NCI-H774 (cell line): ENCODE results near the gene EIF2B5.
"Not testable (repeated sequence)": the region's sequence is repeated elsewhere in the genome, so short reads cannot be mapped to it uniquely, and the experiment has no call there.

Source experiments
- DNase-seq: peaks from one replicate; lab custom pipeline; 2025; lab: John Stamatoyannopoulos, UW

Gene EIF2B5

GRCh38 chr3:184145751-184146270 is 10.7 kb downstream of the EIF2B5 start:
- DNase-seq = no peak

GRCh38 chr3:184148076-184148475 is 12.9 kb downstream of the EIF2B5 start:
- no peak for DNase-seq

GRCh38 chr3:184149123-184149522 is 14.0 kb downstream of the EIF2B5 start:
- DNase-seq = no peak

GRCh38 chr3:184149770-184150169 is 14.6 kb downstream of the EIF2B5 start:
- not testable (repeated sequence) for DNase-seq

- peak; percentile 83 for DNase-seq
These were observed 19.9 kb downstream of the EIF2B5 start, which contains the start of gene DVL3 for GRCh38 chr3:184154885-184155643. Gene DVL3, plus strand, starts transcription at chr3:184155377. Its CDS starts 259 bp downstream, at chr3:184155636.

GRCh38 chr3:184155644-184156521 is 20.7 kb downstream of the EIF2B5 start:
- peak; percentile 44 for DNase-seq

GRCh38 chr3:184156522-184156955 is 21.4 kb downstream of the EIF2B5 start:
- DNase-seq = no peak

- no peak for DNase-seq
These were observed 22.0 kb downstream of the EIF2B5 start for GRCh38 chr3:184157206-184157605.

- DNase-seq = no peak
These were observed 23.2 kb downstream of the EIF2B5 start for GRCh38 chr3:184158404-184158803.

- DNase-seq = no peak
These were observed 25.3 kb downstream of the EIF2B5 start for GRCh38 chr3:184160456-184160855.

GRCh38 chr3:184162571-184163070 is 27.5 kb downstream of the EIF2B5 start:
- not testable (repeated sequence) for DNase-seq

- no peak for DNase-seq
These were observed 29.6 kb downstream of the EIF2B5 start for GRCh38 chr3:184164648-184165330.

- DNase-seq = no peak
These were observed 30.4 kb downstream of the EIF2B5 start for GRCh38 chr3:184165543-184165942.

- no peak for DNase-seq
These were observed 31.5 kb downstream of the EIF2B5 start for GRCh38 chr3:184166671-184167070.

GRCh38 chr3:184167786-184168185 is 32.6 kb downstream of the EIF2B5 start:
- DNase-seq = no peak

- DNase-seq = no peak
These were observed 33.4 kb downstream of the EIF2B5 start for GRCh38 chr3:184168363-184169120.

GRCh38 chr3:184169896-184170875 is 35.0 kb downstream of the EIF2B5 start:
- no peak for DNase-seq

GRCh38 chr3:184171562-184171961 is 36.4 kb downstream of the EIF2B5 start:
- DNase-seq = no peak

- no peak for DNase-seq
These were observed 37.7 kb downstream of the EIF2B5 start for GRCh38 chr3:184172681-184173373.
